ENCODE measurements around the gene RAPGEF4.

RAPGEF4 gene

DNA sequence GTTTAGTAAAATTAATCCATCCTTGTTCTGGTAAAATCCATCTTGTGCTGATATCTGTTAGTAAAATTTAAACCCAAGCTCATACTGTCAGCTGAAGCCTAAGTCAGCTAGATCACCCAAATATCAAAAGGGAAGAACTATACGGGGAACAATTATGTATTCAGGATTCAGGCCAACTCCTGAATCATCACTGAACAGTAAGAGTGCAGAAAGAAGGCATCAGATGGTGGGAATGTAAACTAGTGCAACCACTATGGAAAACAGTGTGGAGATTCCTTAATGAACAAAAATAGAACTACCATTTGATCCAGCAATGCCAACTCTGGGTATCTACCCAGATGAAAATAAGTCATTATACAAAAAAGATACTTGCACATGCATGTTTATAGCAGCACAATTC is 81.8 kb downstream of the RAPGEF4 start:
- Histone ChIP-seq H3K27ac (ENCODE audit: low read length) (no peak overlapping the region), H3K4me2 (ENCODE audit: low read length) (no peak overlapping the region), H3K9ac (ENCODE audit: low read length) (no peak overlapping the region), H3K4me1 (ENCODE audit: low read length) (peaks cover 3% of the 10 kb centered on the region; the same call in 1 of the 2 replicates), H2AFZ (ENCODE audit: low read depth, low read length) (no peak overlapping the region), H3K36me3 (replicated peaks; ENCODE audit: low read depth, low read length) (no peaks in the 10 kb centered on the region), H3K9me3 (ENCODE audit: insufficient read depth, low read length) (no peaks in the 10 kb centered on the region), H4K20me1 (ENCODE audit: insufficient read depth, low read length) (no peaks in the 10 kb centered on the region), H3K79me2 (ENCODE audit: low read length) (no peaks in the 10 kb centered on the region), H3K27me3 (ENCODE audit: low read depth, low read length) (peaks cover 12% of the 10 kb centered on the region), H3K4me3 (ENCODE audit: low read length) (no peak overlapping the region)
- TF ChIP-seq EZH2phosphoT487 (IDR thresholded peaks at IDR 0.05; ENCODE audit: low read depth) (no peak), CTCF (IDR thresholded peaks at IDR 0.05; ENCODE audit: low read depth, low read length) (no peak)

DNA sequence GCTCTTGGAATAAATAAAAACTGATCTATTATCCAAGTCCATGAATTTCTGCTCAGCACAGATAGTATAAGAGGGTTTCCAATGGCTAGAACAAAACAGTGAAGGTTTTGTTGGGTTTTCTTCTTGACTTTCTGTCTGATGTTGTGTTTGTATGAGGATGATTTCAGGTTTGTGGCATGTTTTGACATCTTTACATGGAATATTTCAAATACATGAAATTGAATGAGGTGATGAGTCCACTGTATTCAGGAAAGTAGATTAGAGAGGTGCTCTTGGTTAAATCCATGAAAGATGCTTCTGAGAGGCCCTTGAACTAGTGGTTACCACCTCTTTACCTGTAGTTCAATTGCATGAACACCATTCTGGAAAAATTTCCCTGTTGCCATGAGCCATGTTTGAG is 84.3 kb downstream of the RAPGEF4 start:
- no peak overlapping the region for H3K4me3 ChIP-seq (ENCODE audit: low read length)
- H3K27me3 ChIP-seq (ENCODE audit: low read depth, low read length): no peaks in the 10 kb centered on the region
- H3K36me3 ChIP-seq (replicated peaks; ENCODE audit: low read depth, low read length): no peaks in the 10 kb centered on the region
- no peak overlapping the region for H2AFZ ChIP-seq (ENCODE audit: low read depth, low read length)
- no peaks in the 10 kb centered on the region for H3K4me1 ChIP-seq (ENCODE audit: low read length)
- H3K9me3 ChIP-seq (ENCODE audit: insufficient read depth, low read length): no peaks in the 10 kb centered on the region
- H3K9ac ChIP-seq (ENCODE audit: low read length): no peak overlapping the region
- no peaks in the 10 kb centered on the region for H4K20me1 ChIP-seq (ENCODE audit: insufficient read depth, low read length)
- H3K4me2 ChIP-seq (ENCODE audit: low read length): no peak overlapping the region
- no peaks in the 10 kb centered on the region for H3K79me2 ChIP-seq (ENCODE audit: low read length)
- H3K27ac ChIP-seq (ENCODE audit: low read length): no peak overlapping the region
- TF ChIP-seq CTCF (IDR thresholded peaks at IDR 0.05; ENCODE audit: low read depth, low read length) (no peak), EZH2phosphoT487 (IDR thresholded peaks at IDR 0.05; ENCODE audit: low read depth) (no peak)

- no peaks in the 10 kb centered on the region for H3K36me3 ChIP-seq (replicated peaks; ENCODE audit: low read depth, low read length)
- no peaks in the 10 kb centered on the region for H3K4me1 ChIP-seq (ENCODE audit: low read length)
- no peak overlapping the region for H3K4me3 ChIP-seq (ENCODE audit: low read length)
- H4K20me1 ChIP-seq (ENCODE audit: insufficient read depth, low read length): no peaks in the 10 kb centered on the region
- no peak overlapping the region for H3K27ac ChIP-seq (ENCODE audit: low read length)
- H3K79me2 ChIP-seq (ENCODE audit: low read length): no peaks in the 10 kb centered on the region
- no peaks in the 10 kb centered on the region for H3K27me3 ChIP-seq (ENCODE audit: low read depth, low read length)
- TF ChIP-seq CTCF (IDR thresholded peaks at IDR 0.05; ENCODE audit: low read depth, low read length) (no peak), EZH2phosphoT487 (IDR thresholded peaks at IDR 0.05; ENCODE audit: low read depth) (no peak)
- H3K4me2 ChIP-seq (ENCODE audit: low read length): no peak overlapping the region
- no peaks in the 10 kb centered on the region for H3K9me3 ChIP-seq (ENCODE audit: insufficient read depth, low read length)
- H2AFZ ChIP-seq (ENCODE audit: low read depth, low read length): no peak overlapping the region
- H3K9ac ChIP-seq (ENCODE audit: low read length): no peak overlapping the region
Measured at GRCh38 chr2:172821370-172822338, 86.0 kb downstream of the RAPGEF4 start.

- H2AFZ ChIP-seq (ENCODE audit: low read depth, low read length): no peak overlapping the region
- H3K36me3 ChIP-seq (replicated peaks; ENCODE audit: low read depth, low read length): no peaks in the 10 kb centered on the region
- TF ChIP-seq EZH2phosphoT487 (IDR thresholded peaks at IDR 0.05; ENCODE audit: low read depth) (no peak), CTCF (IDR thresholded peaks at IDR 0.05; ENCODE audit: low read depth, low read length) (no peak)
- no peaks in the 10 kb centered on the region for H3K4me1 ChIP-seq (ENCODE audit: low read length)
- no peaks in the 10 kb centered on the region for H3K9me3 ChIP-seq (ENCODE audit: insufficient read depth, low read length)
- no peaks in the 10 kb centered on the region for H3K79me2 ChIP-seq (ENCODE audit: low read length)
- no peak overlapping the region for H3K9ac ChIP-seq (ENCODE audit: low read length)
- no peak overlapping the region for H3K4me3 ChIP-seq (ENCODE audit: low read length)
- H4K20me1 ChIP-seq (ENCODE audit: insufficient read depth, low read length): no peaks in the 10 kb centered on the region
- no peak overlapping the region for H3K27ac ChIP-seq (ENCODE audit: low read length)
- H3K27me3 ChIP-seq (ENCODE audit: low read depth, low read length): no peaks in the 10 kb centered on the region
- no peak overlapping the region for H3K4me2 ChIP-seq (ENCODE audit: low read length)
Measured at GRCh38 chr2:172822585-172822984, 86.9 kb downstream of the RAPGEF4 start.
